Measurements from ENCODE around the gene ZNF654. TPM values are rescaled to one million over a fixed set of nuclear protein-coding genes. Genes with fewer than 3 reads are reported as not detected.

Gene ZNF654
- polyA plus RNA-seq, 1 of the 3 experiments (the other 2 are of a cell fraction): 1.6 TPM

- CTCF ChIA-PET: interaction anchor here (1.0 to 2.3 kb wide), 2 partner anchors 12 to 79 kb away, joined by 3 to 12 read pairs; no protein-coding TSS in a partner anchor
- POLR2A ChIA-PET: no interaction called here
These were observed 42.1 kb downstream of the ZNF654 start for GRCh38 chr3:88101142-88101541.

GRCh38 chr3:88105325-88105724 is 46.3 kb downstream of the ZNF654 start:
- Histone ChIP-seq H3K79me2 (ENCODE audit: insufficient read depth) (peaks cover 46% of the 10 kb centered on the region), H3K4me2 (no peak overlapping the region), H4K20me1 (ENCODE audit: insufficient read depth) (no peaks in the 10 kb centered on the region; the same call in 1 of the 2 replicates), H3K9me3 (no peaks in the 10 kb centered on the region), H3K36me3 (replicated peaks in 1 of 2; ENCODE audit: control insufficient read depth in 1 of 2, insufficient read depth in 2 of 2, low read length in 1 of 2) (peaks cover 2 to 6% of the 10 kb centered on the region in 2 experiments), H3K4me3 (ENCODE audit: low read depth in 2 of 2, low read length in 1 of 2) (no peak overlapping the region), H3K27ac (ENCODE audit: low read depth in 2 of 2, low read length in 1 of 2) (no peak overlapping the region), H2AFZ (ENCODE audit: low read depth) (no peak overlapping the region), H3K9ac (no peak overlapping the region), H3K27me3 (ENCODE audit: insufficient read depth) (no peaks in the 10 kb centered on the region), H3K4me1 (ENCODE audit: control insufficient read depth in 1 of 2, insufficient read depth in 2 of 2, low read depth in 1 of 2, low read length in 1 of 2) (no peaks in the 10 kb centered on the region; a peak in 2 of 4 replicates), H3F3A (replicated peaks; ENCODE audit: insufficient read depth) (no peaks in the 10 kb centered on the region), H3K9me2 (no peaks in the 10 kb centered on the region)
- ChIA-PET POLR2A (no interaction called here), CTCF (no interaction called here)
- DNase-seq: no peak
- TF ChIP-seq USF1 (IDR thresholded peaks at IDR 0.05; ENCODE audit: borderline replicate concordance, low read depth) (no peak), FOXJ3 (CRISPR knock-in tag; IDR thresholded peaks at IDR 0.05) (no peak), RXRA (IDR thresholded peaks at IDR 0.05; ENCODE audit: borderline replicate concordance, low read depth) (no peak), MEF2A (IDR thresholded peaks at IDR 0.05; ENCODE audit: borderline replicate concordance, low read depth) (no peak), NRF1 (IDR thresholded peaks at IDR 0.05; ENCODE audit: low read depth, low read length) (no peak)
- TF ChIP-seq, protein P1, sequence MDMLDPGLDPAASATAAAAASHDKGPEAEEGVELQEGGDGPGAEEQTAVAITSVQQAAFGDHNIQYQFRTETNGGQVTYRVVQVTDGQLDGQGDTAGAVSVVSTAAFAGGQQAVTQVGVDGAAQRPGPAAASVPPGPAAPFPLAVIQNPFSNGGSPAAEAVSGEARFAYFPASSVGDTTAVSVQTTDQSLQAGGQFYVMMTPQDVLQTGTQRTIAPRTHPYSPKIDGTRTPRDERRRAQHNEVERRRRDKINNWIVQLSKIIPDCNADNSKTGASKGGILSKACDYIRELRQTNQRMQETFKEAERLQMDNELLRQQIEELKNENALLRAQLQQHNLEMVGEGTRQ (IDR thresholded peaks at IDR 0.05; ENCODE audit: borderline replicate concordance, low read depth, low read length): no peak
- TF ChIP-seq, protein P2, sequence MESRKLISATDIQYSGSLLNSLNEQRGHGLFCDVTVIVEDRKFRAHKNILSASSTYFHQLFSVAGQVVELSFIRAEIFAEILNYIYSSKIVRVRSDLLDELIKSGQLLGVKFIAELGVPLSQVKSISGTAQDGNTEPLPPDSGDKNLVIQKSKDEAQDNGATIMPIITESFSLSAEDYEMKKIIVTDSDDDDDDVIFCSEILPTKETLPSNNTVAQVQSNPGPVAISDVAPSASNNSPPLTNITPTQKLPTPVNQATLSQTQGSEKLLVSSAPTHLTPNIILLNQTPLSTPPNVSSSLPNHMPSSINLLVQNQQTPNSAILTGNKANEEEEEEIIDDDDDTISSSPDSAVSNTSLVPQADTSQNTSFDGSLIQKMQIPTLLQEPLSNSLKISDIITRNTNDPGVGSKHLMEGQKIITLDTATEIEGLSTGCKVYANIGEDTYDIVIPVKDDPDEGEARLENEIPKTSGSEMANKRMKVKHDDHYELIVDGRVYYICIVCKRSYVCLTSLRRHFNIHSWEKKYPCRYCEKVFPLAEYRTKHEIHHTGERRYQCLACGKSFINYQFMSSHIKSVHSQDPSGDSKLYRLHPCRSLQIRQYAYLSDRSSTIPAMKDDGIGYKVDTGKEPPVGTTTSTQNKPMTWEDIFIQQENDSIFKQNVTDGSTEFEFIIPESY (IDR thresholded peaks at IDR 0.05; ENCODE audit: borderline replicate concordance, low read depth): no peak
- TF ChIP-seq, protein P3, sequence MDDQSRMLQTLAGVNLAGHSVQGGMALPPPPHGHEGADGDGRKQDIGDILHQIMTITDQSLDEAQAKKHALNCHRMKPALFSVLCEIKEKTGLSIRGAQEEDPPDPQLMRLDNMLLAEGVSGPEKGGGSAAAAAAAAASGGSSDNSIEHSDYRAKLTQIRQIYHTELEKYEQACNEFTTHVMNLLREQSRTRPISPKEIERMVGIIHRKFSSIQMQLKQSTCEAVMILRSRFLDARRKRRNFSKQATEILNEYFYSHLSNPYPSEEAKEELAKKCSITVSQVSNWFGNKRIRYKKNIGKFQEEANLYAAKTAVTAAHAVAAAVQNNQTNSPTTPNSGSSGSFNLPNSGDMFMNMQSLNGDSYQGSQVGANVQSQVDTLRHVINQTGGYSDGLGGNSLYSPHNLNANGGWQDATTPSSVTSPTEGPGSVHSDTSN (IDR thresholded peaks at IDR 0.05): no peak

More at GRCh38 chr3:88101142-88101541, 42.1 kb downstream of the ZNF654 start:
- TF ChIP-seq IRF3 (IDR thresholded peaks at IDR 0.05; ENCODE audit: low read depth, low read length): no peak
- TF ChIP-seq, protein P3 (IDR thresholded peaks at IDR 0.05): no peak
- TF ChIP-seq MAX (IDR thresholded peaks at IDR 0.05; ENCODE audit: low read depth): no peak
- no peak for TF ChIP-seq TEAD4 (IDR thresholded peaks at IDR 0.05; ENCODE audit: borderline replicate concordance, insufficient read depth)
- TF ChIP-seq USF1 (IDR thresholded peaks at IDR 0.05; ENCODE audit: borderline replicate concordance, low read depth): no peak
- no peak for TF ChIP-seq MXI1 (IDR thresholded peaks at IDR 0.05; ENCODE audit: low read depth, low read length)
- TF ChIP-seq TAF1 (IDR thresholded peaks at IDR 0.05; ENCODE audit: borderline replicate concordance, low read depth, low read length): no peak
- no peak for TF ChIP-seq MEF2A (IDR thresholded peaks at IDR 0.05; ENCODE audit: borderline replicate concordance, low read depth)
- no peak for TF ChIP-seq RAD21 (IDR thresholded peaks at IDR 0.05; ENCODE audit: low read length)
- no peak for TF ChIP-seq GATA2 (CRISPR knock-in tag; IDR thresholded peaks at IDR 0.05)
- no peak for TF ChIP-seq JUND (IDR thresholded peaks at IDR 0.05)
- no peak for TF ChIP-seq FOXJ3 (CRISPR knock-in tag; IDR thresholded peaks at IDR 0.05)
- TF ChIP-seq TCF12 (IDR thresholded peaks at IDR 0.05): no peak
- TF ChIP-seq ELF1 (IDR thresholded peaks at IDR 0.05): no peak
- no peaks in the 10 kb centered on the region for H3F3A ChIP-seq (replicated peaks; ENCODE audit: insufficient read depth)
- no peak overlapping the region for H3K4me3 ChIP-seq (ENCODE audit: low read depth in 2 of 2, low read length in 1 of 2)
- peaks cover 0 to 19% of the 10 kb centered on the region in 2 experiments for H3K36me3 ChIP-seq (replicated peaks in 1 of 2; ENCODE audit: control insufficient read depth in 1 of 2, insufficient read depth in 2 of 2, low read length in 1 of 2)
- H4K20me1 ChIP-seq (ENCODE audit: insufficient read depth): peaks cover 3% of the 10 kb centered on the region; the same call in 1 of the 2 replicates
- H3K79me2 ChIP-seq (ENCODE audit: insufficient read depth): peaks cover 39% of the 10 kb centered on the region
- no peaks in the 10 kb centered on the region; a peak in 1 of 4 replicates for H3K4me1 ChIP-seq (ENCODE audit: control insufficient read depth in 1 of 2, insufficient read depth in 2 of 2, low read depth in 1 of 2, low read length in 1 of 2)
- WGBS (ENCODE audit: low lambda C conversion rate): 96% methylated on average over 1 of the region's 1 CpG
- no peak overlapping the region for H3K9ac ChIP-seq
- no peak overlapping the region for H3K4me2 ChIP-seq
- no peak for DNase-seq
- H2AFZ ChIP-seq (ENCODE audit: low read depth): no peak overlapping the region
- H3K27ac ChIP-seq (ENCODE audit: low read depth in 2 of 2, low read length in 1 of 2): no peak overlapping the region
- no peaks in the 10 kb centered on the region for H3K27me3 ChIP-seq (ENCODE audit: insufficient read depth)
- H3K9me3 ChIP-seq: no peaks in the 10 kb centered on the region
- H3K9me2 ChIP-seq: no peaks in the 10 kb centered on the region

Data from SK-N-SH (cell line).